ENCODE data around the gene ZKSCAN5.

DNA sequence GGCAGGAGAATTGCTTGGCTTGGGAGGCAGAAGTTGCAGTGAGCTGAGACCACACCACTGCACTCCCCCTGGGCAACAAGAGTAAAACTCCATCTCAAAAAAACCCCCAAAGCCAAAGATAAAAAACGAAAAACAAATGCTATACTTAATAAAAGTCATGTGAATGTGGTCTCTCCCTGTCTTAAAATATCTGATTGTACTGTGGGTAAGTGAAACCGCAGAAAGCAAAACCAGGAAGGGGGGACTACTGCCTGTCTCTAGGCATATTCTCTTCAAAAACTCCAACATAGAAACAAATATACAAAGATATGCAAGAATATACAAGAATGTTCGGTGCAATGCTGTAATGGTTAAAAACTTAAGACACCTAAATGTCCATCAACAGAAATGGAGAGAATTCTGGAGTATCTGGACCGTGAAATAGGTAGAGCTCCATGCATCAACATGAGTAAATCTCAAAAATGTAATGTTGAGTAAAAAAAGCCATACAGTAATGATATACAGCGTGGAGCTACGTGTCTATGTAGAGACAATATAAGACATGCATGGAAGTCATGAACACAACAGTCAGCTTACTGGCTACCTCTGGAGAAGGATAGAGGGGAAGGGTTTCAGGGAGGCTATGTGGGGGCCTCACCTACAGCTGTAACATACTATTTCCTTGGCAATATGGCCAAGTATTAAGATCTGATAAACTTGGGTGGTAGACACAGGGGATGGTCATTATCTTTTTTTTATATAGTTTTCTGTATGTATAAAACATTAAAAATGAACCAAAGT, 6.5 kb upstream of the ZKSCAN5 start:
- TF ChIP-seq TAF1 (IDR thresholded peaks at IDR 0.05; ENCODE audit: low read depth) (no peak), MXI1 (conservative IDR thresholded peaks at IDR 0.05; ENCODE audit: poor library complexity, severe bottlenecking) (no peak), EZH2 (IDR thresholded peaks at IDR 0.05; ENCODE audit: borderline replicate concordance, insufficient read depth, low read length, poor library complexity, severe bottlenecking) (no peak), POLR2AphosphoS5 (IDR thresholded peaks at IDR 0.05) (no peak)
- TF ChIP-seq, protein P1, sequence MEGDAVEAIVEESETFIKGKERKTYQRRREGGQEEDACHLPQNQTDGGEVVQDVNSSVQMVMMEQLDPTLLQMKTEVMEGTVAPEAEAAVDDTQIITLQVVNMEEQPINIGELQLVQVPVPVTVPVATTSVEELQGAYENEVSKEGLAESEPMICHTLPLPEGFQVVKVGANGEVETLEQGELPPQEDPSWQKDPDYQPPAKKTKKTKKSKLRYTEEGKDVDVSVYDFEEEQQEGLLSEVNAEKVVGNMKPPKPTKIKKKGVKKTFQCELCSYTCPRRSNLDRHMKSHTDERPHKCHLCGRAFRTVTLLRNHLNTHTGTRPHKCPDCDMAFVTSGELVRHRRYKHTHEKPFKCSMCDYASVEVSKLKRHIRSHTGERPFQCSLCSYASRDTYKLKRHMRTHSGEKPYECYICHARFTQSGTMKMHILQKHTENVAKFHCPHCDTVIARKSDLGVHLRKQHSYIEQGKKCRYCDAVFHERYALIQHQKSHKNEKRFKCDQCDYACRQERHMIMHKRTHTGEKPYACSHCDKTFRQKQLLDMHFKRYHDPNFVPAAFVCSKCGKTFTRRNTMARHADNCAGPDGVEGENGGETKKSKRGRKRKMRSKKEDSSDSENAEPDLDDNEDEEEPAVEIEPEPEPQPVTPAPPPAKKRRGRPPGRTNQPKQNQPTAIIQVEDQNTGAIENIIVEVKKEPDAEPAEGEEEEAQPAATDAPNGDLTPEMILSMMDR (IDR thresholded peaks at IDR 0.05; ENCODE audit: poor library complexity, severe bottlenecking) = no peak
